ENCODE data around the gene DSC2.
"Not testable (repeated sequence)": the region's sequence is repeated elsewhere in the genome, so short reads cannot be mapped to it uniquely, and the experiment has no call there.

GRCh38 chr18:31123125-31123524 is 20.9 kb upstream of the DSC2 start:
- TF ChIP-seq CTCF (IDR thresholded peaks at IDR 0.05); ZFX (IDR thresholded peaks at IDR 0.05; ENCODE audit: borderline replicate concordance): not testable (repeated sequence)
